GM19463 (cell line): ENCODE results near the gene MAP2K2.

ENCODE experiments used
- ATAC-seq: cut with Tn5 transposase; IDR thresholded peaks from one replicate; pipeline ENCODE4 v1.9.1; 2021; ENCODE audit warnings: mild to moderate bottlenecking, moderate library complexity; ENCODE audit not compliant: unreplicated experiment

MAP2K2 gene

DNA sequence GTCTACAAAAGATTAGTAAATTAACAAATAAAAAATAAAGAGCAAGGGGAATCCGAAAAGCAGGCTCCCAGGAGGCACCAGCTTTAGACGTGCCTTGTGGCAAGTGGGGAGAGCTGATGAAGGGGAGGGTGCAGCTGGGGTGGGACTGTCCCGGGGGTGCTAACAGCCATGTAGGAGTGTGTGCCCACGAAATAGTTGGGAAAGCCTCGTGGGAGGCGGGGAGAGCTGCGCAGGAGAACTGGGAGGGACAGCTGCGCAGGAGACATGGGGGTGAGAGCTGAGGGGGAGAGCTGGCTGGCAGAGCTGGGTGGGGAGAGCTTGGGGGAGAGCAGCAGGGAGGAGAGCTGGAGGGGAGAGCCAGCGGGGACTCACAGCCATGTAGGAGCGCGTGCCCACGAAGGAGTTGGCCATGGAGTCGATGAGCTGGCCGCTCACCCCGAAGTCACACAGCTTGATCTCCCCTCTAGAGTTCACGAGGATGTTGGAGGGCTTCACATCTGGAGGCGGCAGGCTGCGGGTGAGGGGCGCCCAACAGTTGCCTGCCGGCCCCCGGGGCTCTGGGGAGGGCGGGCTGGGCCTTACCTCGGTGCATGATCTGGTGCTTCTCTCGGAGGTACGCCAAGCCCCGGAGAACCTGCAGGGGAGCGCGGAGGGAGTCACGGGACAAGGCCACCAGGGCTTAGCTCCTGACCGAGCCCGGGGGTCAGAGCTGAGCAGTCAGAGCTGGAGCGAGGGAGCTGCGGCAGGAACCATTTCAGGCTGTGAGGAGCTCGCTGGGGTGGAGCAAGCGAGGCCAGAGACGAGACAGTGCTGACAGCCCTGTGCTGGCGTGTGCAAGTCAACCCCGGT is 23.1 kb downstream of the MAP2K2 start:
- ATAC-seq: no peak

DNA sequence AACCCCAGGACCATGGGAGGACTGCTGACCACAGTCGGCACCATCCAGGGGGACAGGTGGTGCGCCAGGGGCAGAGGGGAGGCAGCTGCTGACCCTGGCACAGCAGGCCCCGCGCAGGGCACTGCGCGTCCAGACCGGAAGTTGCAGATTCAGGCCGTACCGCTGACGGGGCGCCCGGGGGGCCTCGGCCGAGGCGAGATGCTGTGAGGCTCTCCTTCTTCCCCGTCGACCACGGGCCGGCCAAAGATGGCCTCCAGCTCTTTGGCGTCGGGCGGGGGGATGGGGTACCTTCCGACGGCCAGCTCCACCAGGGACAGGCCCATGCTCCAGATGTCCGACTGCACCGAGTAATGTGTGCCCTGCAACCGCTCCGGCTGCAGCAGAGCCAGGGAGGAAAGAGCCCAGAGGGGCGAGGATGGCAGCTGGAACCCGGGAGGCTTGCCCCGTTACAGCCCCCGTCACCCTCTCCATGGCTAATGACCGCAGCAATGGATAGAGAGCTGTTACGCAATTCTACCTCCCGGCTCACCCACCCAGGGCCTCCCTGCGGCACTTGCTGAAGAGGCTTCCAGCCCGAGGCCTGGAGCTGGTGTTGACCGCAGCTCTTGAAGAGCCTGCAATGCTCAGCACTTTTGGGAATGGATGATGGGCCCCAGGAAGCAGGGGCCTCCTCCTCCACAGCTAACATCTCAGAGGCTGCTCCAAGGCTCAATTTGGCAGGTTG is 24.7 kb downstream of the MAP2K2 start:
- no peak for ATAC-seq

DNA sequence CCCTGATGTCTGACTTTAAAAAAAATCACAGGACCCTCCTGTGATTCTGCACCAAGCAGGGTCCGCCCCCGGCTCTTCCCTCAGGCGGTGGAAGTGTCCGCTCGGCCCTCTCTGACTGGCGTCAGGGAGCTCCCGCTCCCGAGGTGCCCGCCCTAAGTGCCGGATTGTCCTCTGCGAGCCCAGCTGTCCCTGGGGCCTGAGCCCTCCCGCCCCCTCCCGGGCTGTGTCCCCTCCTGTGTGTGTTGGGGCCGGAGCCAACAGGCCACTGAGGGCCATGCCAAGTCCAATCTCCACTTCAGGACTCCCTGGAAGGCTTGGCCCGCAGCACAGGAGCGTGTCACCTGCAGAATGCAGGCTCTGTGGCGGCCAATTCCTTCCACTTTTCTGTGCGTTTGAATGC is 25.4 kb downstream of the MAP2K2 start:
- ATAC-seq: no peak

DNA sequence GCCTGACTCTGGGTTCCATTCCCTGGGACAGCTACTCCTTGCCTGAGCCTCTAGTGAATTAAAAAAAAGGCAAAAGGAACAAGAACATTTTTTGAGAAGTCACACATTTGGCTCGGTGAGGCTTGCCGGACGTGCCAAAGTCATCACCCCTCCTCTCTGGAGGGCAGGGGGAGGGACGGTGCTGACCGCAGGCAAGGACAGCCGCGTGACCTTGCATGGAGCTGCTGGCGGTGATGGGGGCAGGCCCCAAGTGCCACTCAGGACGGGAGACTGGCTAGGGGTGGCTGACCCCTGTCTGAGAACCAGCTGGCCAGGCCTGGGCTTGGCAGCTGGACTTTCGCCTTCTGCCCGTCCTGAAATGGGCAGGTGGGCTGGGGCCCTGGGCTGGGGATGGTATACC is 26.4 kb downstream of the MAP2K2 start:
- ATAC-seq: no peak

DNA sequence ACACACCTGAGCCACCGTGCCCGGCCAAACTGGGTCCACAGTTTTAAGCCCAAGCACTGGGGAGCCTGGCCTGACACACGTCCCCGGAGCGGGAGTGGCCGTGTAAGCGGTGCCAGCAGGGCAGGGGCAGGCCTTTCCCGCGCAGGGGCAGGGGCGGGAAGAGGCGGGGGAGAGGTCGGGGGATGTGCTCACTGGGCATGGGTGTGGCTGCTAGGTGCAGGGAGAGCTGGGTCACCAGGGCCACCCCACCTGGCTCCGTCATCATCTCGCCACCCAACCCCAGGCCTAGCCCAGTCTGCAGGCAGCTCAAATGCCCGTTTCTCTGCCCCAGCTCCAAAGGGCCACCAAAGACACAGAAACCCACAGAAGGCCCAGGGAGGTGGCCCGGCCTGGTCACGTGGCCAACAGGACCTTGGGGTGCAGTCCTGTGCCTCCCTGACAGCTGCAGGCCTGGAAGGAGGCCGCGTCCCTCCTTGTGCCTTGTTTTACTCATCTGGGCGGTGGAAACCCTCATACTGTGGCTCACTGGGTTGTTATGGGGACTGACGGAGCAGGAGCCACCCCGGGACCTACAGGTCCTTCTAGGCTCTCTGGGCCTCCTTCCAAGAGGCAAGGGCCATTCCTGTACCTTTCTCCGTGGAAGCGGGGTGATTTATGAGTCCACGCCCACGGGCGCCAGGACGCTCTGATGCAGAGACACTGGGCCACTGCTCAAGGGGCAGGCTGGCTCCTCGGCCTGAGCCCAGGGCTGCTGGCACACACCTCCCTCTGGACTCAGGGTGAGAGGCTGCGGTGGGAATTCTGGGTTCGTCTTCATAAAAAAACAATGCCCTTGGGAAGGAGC is 27.7 kb downstream of the MAP2K2 start:
- no peak for ATAC-seq

DNA sequence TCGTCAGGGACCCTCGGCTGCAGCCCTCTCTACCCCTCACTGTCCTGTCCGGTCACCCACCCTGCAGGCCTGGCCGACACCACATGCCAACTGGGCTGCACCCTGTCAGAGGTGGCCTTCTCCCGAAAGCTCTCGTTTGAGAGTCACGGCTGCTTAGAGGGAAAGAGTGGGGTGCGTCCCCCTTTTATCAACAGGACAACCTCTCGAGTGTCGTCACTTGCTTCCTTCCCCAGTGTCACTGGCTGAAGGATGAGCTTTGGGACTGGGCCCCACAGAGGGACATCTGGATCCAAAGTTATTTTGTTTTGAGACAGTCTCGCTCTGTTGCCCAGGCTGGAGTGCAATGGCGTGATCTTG is 28.5 kb downstream of the MAP2K2 start:
- ATAC-seq: no peak

DNA sequence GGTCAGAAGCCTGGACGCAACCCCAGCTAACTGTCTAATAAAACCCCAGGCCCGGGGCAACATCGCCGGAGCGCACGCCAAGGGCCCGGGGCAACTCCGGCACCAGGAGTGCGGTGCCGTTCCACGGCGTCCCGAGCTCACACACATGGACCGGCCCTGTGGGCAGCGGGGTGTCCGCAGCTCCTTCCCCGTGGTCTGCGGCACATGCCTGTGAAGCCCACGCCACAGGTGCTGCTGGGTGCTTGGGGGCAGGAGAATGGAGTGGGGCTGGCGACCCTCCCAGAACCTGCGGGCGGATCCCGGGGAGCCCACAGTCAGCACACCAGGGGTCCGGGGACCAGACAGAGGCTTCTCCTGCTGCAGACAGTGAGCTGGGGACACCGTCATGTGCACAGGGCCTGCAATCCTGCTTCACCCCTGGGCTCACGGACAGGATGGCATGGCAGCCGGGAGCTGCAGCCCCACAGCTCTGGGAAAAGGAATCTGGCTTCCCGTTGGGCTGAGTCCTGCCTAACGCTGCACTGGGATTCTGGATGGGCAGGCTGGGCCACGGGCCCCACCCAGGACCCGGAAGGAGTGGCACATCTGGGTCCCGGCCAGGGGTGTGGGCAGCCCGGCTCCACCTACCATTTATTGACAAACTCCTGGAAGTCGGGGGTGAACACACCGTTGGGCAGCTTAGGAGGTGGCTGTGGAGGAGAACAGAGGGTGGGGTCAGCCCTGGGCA is 29.0 kb downstream of the MAP2K2 start:
- ATAC-seq: no peak

DNA sequence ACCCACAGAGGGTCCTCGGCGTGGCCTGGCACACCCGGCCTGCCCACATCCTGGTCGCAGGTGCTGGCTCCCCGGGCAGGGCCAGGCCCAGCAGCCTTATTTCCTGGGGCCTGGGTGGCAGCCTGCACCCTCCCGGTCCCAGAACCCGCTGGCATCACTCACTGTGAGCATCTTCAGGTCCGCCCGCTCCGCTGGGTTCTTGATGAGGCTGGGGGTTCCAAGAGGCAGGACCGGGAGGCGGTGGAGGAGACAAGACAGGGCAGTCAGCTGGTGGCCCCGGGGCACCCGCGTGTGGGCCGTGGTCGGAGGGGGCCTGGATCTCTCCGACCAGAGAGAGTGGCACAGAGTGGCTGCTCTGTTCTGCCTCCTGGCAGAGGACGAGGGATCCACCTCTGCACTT is 29.6 kb downstream of the MAP2K2 start:
- ATAC-seq: no peak

DNA sequence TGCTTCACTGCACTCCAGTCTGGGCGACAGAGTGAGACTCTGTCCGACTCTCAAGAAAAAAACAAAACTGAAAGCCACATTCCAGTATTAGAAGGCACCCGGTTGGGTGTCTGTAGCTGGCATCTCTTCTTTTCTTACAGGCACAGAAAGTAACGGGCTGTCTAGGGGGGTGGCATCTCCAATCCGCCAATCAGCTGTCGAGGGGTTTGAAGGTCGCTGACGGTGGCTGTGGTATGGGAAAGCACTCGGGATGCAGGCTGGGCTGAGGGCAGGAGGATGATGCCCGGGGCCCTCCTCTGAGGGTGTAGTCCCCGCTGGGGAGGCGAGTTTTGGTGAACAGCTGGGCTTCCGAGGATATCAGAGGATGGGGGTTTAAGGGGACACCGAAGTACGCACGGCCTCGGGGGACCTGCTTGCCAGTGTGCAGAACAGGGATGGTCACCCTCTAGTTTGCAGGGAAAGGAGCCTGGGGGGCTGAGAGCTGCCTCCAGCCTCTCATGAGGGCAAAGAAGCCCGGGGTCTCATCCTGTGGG is 30.2 kb downstream of the MAP2K2 start:
- no peak for ATAC-seq

DNA sequence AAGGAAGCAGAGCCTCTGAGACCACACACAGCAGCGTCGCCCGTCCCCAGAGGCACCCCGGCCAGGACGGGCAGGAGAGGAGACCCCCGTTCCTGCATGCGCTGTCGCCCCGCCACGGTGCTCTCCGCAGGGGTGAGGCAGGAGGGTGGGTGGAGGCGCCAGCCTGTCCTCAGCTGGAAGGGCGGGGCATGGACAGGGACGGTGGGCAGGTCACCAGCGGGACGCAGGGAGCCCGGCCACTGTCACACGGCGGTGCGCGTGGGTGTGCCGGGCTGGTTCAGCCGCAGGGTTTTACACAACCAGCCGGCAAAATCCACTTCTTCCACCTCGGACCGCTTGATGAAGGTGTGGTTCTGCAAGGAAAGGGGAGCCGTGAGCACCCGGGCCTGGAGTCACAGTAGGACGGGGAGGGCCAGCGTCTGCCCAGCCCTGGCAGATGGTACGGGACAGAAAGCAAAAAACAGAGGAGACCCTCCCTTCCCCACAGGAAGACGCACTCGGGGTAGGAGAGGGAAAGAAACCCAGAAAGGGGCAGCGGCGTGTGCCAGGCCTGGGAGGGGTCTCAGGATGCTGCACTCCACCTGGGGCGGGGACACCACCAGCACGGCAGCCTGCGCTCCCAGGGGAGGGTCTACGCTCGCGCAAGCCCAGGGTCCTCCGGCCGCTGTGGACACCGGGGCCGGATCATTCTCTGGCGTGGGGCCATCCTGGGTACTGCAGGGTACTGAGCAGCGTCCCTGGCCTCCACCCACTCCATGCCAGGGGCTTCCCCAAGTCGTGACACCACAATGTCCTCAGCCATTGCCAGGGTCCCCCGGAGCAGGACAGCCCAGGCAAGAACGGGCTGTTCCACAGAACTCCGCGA is 33.3 kb downstream of the MAP2K2 start:
- ATAC-seq: no peak

DNA sequence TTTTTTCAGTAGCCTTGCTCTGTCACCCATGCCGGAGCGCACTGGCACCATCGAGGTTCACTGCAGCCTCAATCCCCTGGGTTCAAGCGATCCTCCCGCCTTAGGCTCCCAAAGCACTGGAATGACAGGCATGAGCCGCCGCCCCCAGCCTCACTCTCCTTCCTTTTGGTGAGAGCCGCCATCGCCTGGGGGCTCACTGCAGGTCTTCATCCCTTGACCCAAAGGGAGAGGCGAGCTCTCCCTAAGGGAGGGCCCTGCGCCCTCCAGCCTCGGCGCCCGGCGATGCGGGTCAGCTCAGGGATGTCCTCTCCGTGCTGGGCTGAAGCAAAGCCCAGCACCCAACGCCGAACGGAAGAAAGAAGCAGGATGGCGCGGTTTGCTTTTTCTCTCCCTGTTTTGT is 34.0 kb downstream of the MAP2K2 start:
- no peak for ATAC-seq

DNA sequence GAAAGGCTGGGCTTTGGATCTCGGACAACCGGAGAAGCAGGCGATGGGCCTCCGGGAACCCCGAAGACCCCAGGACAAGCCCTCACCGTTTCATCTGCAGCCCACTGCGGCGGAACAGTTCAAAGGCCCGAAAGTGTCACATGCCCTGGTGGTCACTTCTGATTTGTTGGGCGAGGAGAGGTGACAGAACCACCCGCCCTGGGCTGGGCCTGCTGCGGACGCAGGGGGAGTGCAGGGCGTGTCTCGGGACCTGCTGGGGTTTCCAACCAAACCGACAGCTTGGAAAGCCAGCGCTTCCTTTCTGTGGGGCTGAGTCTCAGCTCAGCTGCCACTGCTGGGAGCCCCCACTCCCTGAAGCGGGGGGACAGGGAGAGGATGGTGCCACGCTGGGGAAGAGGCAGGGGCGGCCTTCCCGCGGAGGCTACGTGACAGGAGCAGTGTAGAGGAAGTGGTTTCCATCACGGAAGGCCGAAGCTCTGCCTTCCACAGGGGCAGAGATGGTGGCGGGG is 34.5 kb downstream of the MAP2K2 start:
- no peak for ATAC-seq

DNA sequence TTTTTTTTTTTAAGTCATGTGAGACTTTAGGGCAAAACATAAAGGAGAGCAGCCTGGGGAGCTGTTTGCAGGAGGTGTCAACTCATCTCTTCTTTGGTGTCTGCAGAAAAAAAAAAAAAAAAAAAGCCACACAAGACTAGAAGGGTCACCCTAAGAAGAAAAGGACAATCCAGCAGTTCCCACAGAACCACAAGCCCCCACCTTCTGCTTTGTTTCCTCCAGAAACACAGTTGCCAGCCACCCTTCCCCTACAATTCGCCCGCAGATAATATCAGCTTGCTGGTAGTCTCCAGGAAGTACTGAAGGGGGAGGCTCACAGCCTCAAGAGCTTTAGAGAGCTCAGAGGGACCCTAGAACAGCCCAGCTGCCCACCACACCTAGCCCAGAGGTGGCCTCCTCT is 34.9 kb downstream of the MAP2K2 start:
- no peak for ATAC-seq

DNA sequence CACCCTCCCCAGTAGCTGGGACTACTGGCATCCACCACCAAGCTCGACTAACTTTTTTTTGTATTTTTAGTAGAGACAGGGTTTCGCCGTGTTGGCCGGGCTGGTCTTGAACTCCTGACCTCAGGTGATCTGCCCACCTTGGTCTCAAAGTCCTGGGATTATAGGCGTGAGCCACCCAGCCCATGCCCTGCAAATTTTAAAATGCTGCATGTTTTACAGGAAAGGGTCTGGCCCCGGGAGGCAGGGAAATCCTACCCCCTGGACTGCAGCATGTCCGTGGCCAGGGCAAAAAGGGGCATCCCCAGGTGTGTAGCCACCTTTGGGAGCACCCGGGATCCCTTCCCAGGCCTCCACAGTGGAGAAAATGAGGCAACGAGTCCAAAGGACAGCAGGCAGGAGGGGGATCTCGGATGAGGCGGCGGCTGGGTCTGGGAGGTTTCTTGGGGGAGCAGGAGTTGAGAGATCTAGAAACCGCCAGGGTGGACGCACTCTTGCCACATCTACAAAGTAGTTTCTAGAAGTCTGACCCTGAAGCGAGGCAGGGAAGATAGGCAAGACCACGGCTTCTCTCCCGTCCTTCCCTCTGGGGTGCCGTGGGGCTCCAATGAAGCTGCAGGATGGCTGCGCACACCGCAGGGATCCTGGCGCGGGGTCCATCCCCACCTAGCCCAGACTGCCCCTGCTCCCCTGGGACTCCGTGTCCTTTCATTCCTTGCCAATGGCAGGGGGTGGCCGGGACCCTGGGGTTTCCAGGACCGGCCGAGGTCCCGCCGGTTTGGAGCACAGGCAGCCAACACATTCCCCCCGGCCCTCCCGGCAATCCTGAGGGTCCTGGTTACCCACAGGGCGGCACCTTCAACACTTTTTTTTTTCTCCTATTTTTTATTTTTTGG is 35.9 kb downstream of the MAP2K2 start:
- ATAC-seq: no peak

DNA sequence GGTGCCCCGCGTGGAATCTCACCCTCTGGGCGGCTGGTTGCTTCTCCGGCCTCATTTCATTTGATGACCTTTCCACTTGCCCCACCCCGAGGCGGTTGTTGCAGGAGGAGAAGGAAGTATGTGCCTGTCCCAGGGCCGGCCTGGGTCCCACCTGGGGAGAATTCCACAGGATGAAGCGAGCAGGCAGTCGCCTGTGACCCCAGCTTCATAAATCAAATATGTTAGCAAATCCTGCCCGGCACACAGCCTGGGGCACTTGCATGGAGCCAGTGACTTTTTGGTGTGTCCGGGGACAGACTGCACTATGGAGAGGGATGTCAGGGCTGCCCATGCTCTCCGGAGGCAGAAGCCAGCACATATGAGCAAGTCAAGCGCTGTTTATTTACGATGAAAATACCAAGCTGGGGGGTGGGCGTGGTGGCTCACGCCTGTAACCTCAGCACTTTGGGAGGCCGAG is 37.5 kb downstream of the MAP2K2 start:
- ATAC-seq: no peak

DNA sequence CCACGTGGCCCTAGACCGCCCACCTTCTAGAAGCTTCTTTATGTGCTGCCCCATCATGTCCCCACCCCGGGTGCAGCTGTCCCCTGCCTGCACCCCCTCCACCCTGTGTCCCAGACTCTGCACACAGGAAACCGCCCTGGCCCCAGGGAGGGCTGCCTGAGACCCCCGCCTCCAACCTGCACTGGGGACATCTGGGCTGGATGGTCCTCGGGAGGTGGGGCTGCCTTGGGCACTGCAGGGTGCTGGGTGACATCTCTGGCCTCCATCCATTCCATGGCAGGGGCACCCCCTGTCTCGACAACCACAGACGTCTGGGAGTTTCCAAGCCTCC is 39.4 kb downstream of the MAP2K2 start:
- ATAC-seq: no peak

DNA sequence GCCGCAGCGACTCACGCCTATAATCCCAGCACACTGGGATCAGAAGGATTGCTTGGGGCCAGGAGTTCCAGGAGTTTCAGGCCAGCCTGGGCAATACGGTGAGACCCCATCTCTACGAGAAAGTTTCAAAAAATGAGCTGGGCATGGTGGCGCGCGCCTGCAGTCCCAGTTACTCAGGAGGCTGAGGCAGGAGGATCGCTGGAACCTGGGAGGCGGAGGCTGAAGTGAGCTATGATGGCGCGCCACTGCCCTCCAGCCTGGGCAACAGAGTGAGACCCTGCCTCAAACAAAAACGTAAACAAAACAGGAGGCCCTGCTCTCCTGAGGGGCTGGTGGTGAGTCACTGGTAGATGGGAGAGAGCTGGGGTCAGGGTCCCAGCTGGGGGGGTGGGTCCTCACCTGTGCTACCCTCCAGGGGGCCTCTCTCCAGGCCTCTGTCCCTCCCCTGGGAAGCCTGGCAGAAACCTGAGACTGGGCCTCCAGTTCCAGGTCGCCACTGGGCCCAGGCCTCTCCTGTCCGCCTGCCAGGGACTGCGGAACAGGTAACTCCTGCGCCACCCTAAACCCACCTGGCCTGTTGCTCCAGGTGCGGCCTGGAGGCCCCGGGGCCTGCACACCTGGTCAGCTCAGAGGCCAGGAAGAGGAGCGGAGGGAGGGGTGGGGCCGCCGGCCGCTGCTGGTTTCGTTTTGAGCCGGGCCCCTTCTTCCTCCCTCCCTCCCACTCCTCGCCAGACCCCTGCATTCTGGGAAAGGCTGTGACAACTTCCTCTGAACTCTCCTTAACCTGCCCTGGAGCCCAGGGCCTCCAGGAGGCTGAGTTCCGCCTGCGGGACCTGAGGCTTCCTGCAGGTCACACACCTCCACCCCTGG is 40.0 kb downstream of the MAP2K2 start:
- ATAC-seq: no peak

DNA sequence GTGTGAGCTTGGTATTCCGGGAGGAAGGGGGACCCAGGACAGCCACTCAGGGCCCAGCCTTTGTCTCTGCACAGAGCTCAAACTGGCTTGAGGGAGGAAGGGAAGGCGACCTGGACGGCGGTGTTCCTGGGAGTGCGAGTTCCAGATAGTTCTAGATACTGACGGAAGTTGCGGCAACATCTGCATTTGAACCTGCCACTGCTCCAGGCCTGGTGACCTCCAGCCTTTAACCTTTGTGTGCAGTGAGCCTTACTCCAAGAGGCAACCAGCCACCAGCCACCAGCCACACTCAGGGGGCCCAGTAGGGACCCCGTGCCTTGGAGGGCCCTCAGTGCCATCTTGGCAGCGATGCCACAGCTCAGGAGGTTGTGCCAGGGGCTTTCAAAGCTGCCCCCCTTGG is 41.8 kb downstream of the MAP2K2 start:
- no peak for ATAC-seq
